ENCODE measurements around the gene INPP5D.

- TF ChIP-seq, protein P1, sequence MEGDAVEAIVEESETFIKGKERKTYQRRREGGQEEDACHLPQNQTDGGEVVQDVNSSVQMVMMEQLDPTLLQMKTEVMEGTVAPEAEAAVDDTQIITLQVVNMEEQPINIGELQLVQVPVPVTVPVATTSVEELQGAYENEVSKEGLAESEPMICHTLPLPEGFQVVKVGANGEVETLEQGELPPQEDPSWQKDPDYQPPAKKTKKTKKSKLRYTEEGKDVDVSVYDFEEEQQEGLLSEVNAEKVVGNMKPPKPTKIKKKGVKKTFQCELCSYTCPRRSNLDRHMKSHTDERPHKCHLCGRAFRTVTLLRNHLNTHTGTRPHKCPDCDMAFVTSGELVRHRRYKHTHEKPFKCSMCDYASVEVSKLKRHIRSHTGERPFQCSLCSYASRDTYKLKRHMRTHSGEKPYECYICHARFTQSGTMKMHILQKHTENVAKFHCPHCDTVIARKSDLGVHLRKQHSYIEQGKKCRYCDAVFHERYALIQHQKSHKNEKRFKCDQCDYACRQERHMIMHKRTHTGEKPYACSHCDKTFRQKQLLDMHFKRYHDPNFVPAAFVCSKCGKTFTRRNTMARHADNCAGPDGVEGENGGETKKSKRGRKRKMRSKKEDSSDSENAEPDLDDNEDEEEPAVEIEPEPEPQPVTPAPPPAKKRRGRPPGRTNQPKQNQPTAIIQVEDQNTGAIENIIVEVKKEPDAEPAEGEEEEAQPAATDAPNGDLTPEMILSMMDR (optimal IDR thresholded peaks at IDR 0.05 in 1 of 3, IDR thresholded peaks at IDR 0.05 in 1 of 3, conservative IDR thresholded peaks at IDR 0.05 in 1 of 3; ENCODE audit: extremely low read depth in 1 of 3, insufficient read depth in 2 of 3, low read length in 3 of 3): no peak
- TF ChIP-seq EZH2 (IDR thresholded peaks at IDR 0.05; ENCODE audit: low read length): no peak
These were observed 26.5 kb upstream of the INPP5D start for GRCh38 chr2:233033672-233034071.
